MCF 10A (cell line): Measurements from ENCODE around the gene TEX51. TPM values are rescaled to one million over a fixed set of nuclear protein-coding genes. Genes with fewer than 3 reads are reported as not detected.

Experiments used
- BruUV-seq: library from RNA; stranded (reverse); fragments of 400-500 nt; replicated peaks from 2 replicates; lab custom pipeline; 2021; lab: Mats Ljungman, UMichigan
- CTCF ChIA-PET: fragments of 300-600 bp; sonication (Branson Sonifier 250); formaldehyde crosslinking; extraction: SDS; loops from one replicate; lab custom pipeline; 2021; ENCODE audit warnings: antibody characterized with exemption, inconsistent platforms; lab: Yijun Ruan, JAX
- POLR2A ChIA-PET: fragments of 300-600, 350-650 bp; sonication (Branson Sonifier 250); formaldehyde crosslinking; extraction: SDS; loops from one replicate; lab custom pipeline; 2020; ENCODE audit warnings: antibody characterized with exemption, inconsistent platforms; lab: Yijun Ruan, JAX
- DNase-seq: peaks from one replicate; pipeline ENCODE4 v3.0.0-alpha.2; 2018; ENCODE audit not compliant: unreplicated experiment
- H3K27ac Mint-ChIP-seq: one replicate; pipeline ENCODE4 v1.8.0; 2022; ENCODE audit warnings: mild to moderate bottlenecking, low read depth, mixed read lengths; ENCODE audit not compliant: unreplicated experiment
- H3K27me3 Mint-ChIP-seq: one replicate; pipeline ENCODE4 v1.8.0; 2022; ENCODE audit warnings: mixed read lengths; ENCODE audit not compliant: insufficient read depth, unreplicated experiment
- H3K36me3 Mint-ChIP-seq: one replicate; pipeline ENCODE4 v1.8.0; 2022; ENCODE audit warnings: mild to moderate bottlenecking, moderate library complexity, mixed read lengths; ENCODE audit not compliant: insufficient read depth, unreplicated experiment
- H3K4me1 Mint-ChIP-seq: one replicate; pipeline ENCODE4 v1.8.0; 2022; ENCODE audit warnings: mixed read lengths; ENCODE audit not compliant: insufficient read depth, unreplicated experiment
- H3K4me3 Mint-ChIP-seq: one replicate; pipeline ENCODE4 v1.8.0; 2022; ENCODE audit warnings: mild to moderate bottlenecking, moderate library complexity, mixed read lengths; ENCODE audit not compliant: unreplicated experiment
- H3K9me3 Mint-ChIP-seq: one replicate; pipeline ENCODE4 v1.8.0; 2022; ENCODE audit warnings: mixed read lengths; ENCODE audit not compliant: unreplicated experiment
- CTCF ChIP-seq: fragments of 200-600 bp; IDR thresholded peaks from one replicate; pipeline ENCODE4 v1.8.0; 2022; ENCODE audit warnings: antibody characterized with exemption, mild to moderate bottlenecking; ENCODE audit not compliant: unreplicated experiment
- intact Hi-C: fragments of 100-400 bp; cut with micrococcal nuclease; formaldehyde crosslinking; loops from 2 replicates; pipeline ENCODE4 v1.14.1; 2022
- total RNA-seq: library from RNA; stranded (reverse); gene quantifications from 2 replicates; pipeline ENCODE4 v1.2.3, GENCODE V29; 2022

Gene TEX51
- total RNA-seq, 1 experiment from 2014 or later = not detected

- Mint-ChIP-seq H3K27me3 (peaks cover 54% of the 10 kb centered on the region), H3K27ac (no peak overlapping the region), H3K4me3 (no peak overlapping the region), H3K9me3 (peaks cover 11% of the 10 kb centered on the region), H3K4me1 (no peaks in the 10 kb centered on the region), H3K36me3 (no peaks in the 10 kb centered on the region)
- ChIA-PET CTCF (interaction anchor here (1.0 kb wide), 1 partner anchor 32 kb away, joined by 4 read pairs; no protein-coding TSS in a partner anchor), POLR2A (interaction anchor here (0.6 kb wide), 1 partner anchor 1091 kb away, joined by 3 read pairs; no protein-coding TSS in a partner anchor)
- intact Hi-C loops = no loop called here
- no peak for TF ChIP-seq CTCF
- DNase-seq = no peak
- no TSS peak for BruUV-seq
Measured at GRCh38 chr2:126940331-126940730, 41.6 kb downstream of the TEX51 start.

- no peak for TF ChIP-seq CTCF
- DNase-seq = no peak
- Mint-ChIP-seq H3K36me3 (no peaks in the 10 kb centered on the region), H3K27me3 (peaks cover 44% of the 10 kb centered on the region), H3K4me3 (no peak overlapping the region), H3K27ac (no peak overlapping the region), H3K4me1 (no peaks in the 10 kb centered on the region), H3K9me3 (peaks cover 11% of the 10 kb centered on the region)
- BruUV-seq = no TSS peak
- ChIA-PET CTCF (no interaction called here), POLR2A (no interaction called here)
- intact Hi-C loops = loop anchor here (2.0 kb wide), 1 partner anchor 14 kb away; no protein-coding TSS in a partner anchor
Measured at GRCh38 chr2:126942427-126943203, 43.9 kb downstream of the TEX51 start.

- Mint-ChIP-seq H3K27ac (no peak overlapping the region), H3K27me3 (peaks cover 44% of the 10 kb centered on the region)
- intact Hi-C loops = loop anchor here (2.0 kb wide), 1 partner anchor 15 kb away; no protein-coding TSS in a partner anchor
Measured at GRCh38 chr2:126943612-126944348, 45.1 kb downstream of the TEX51 start.

More at GRCh38 chr2:126943612-126944348, 45.1 kb downstream of the TEX51 start:
- POLR2A ChIA-PET = no interaction called here
- Mint-ChIP-seq H3K36me3 (no peaks in the 10 kb centered on the region), H3K9me3 (peaks cover 11% of the 10 kb centered on the region), H3K4me3 (no peak overlapping the region), H3K4me1 (no peaks in the 10 kb centered on the region)
- CTCF ChIA-PET = interaction anchor here (0.6 to 0.7 kb wide), 2 partner anchors 107 to 1946 kb away, joined by 3 read pairs; no protein-coding TSS in a partner anchor
- TF ChIP-seq CTCF = no peak
- no peak for DNase-seq
- no TSS peak for BruUV-seq
